Heart left ventricle (tissue), 16 donors: ENCODE results near the gene SOBP. TPM values are rescaled to one million over a fixed set of nuclear protein-coding genes. Genes with fewer than 3 reads are reported as not detected.

Source experiments
- ATAC-seq, 4 donors: fragments of 200-7000 bp; cut with Tn5 transposase; one replicate each; pipeline ENCODE4 v1.9.1; 2020 to 2022; ENCODE audit warnings: moderate library complexity in 4 of 4, mild to moderate bottlenecking in 3 of 4, moderate number of reproducible peaks in 1 of 4
- DNase-seq, 5 donors: peaks; one replicate each; pipeline ENCODE4 v3.0.0-alpha.2; 2020
- H3K27ac ChIP-seq, 12 donors: fragments of 200-600 bp; sonication (generic) in 4 of 12; one replicate each; pipeline versions ENCODE4 v1.5.0 to v1.8.0; 2016 to 2022; ENCODE audit warnings: mild to moderate bottlenecking in 2 of 12
- H3K27me3 ChIP-seq, 9 donors: fragments of 200-600 bp; sonication (generic) in 2 of 9; one replicate each; pipeline versions ENCODE4 v1.5.1 to v1.8.0; 2016 to 2022; ENCODE audit warnings: mild to moderate bottlenecking in 3 of 9
- H3K36me3 ChIP-seq, 9 donors: fragments of 200-600 bp; sonication (generic) in 2 of 9; one replicate each; pipeline versions ENCODE4 v1.5.0 to v1.8.0; 2018 to 2022; ENCODE audit warnings: mild to moderate bottlenecking in 2 of 9
- H3K4me1 ChIP-seq, 12 donors: fragments of 200-600 bp; sonication (generic) in 4 of 12; one replicate each; pipeline versions ENCODE4 v1.5.0 to v1.8.0; 2016 to 2022; ENCODE audit warnings: mild to moderate bottlenecking in 3 of 12
- H3K4me3 ChIP-seq, 12 donors: fragments of 200-600 bp; sonication (generic) in 4 of 12; one replicate each; pipeline versions ENCODE4 v1.5.0 to v1.8.0; 2017 to 2022; ENCODE audit warnings: mild to moderate bottlenecking in 9 of 12, moderate library complexity in 4 of 12
- H3K9me3 ChIP-seq, 12 donors: fragments of 200-600 bp; sonication (generic) in 4 of 12; one replicate each; pipeline versions ENCODE4 v1.5.0 to v1.8.0; 2016 to 2022; ENCODE audit warnings: mild to moderate bottlenecking in 1 of 12
- POLR2A ChIP-seq, 2 donors: fragments of 450-650 bp; IDR thresholded peaks; one replicate each; pipeline ENCODE4 v1.6.1; 2017; ENCODE audit warnings: antibody characterized with exemption in 2 of 2, mild to moderate bottlenecking in 2 of 2, moderate library complexity in 2 of 2
- whole genome bisulfite sequencing, 4 donors: extraction: QIAGEN DNeasy Blood & Tissue Kit in 2 of 4; methylation state at CpG; one replicate each; pipeline versions ENCODE4 v1.1.5 to v1.1.7; 2013 to 2018; 5-methylcytosine and 5-hydroxymethylcytosine counted together
- intact Hi-C, 10 donors: fragments of 100-400 bp; cut with DNase I; formaldehyde crosslinking; loops; one replicate each; pipeline versions ENCODE4 v1.11.1 to v1.14.2; 2022
- polyA plus RNA-seq, 2 donors: library from polyadenylated mRNA; stranded (reverse); fragments of 200-250 nt; gene quantifications; one replicate each; pipeline ENCODE4 v1.2.3, GENCODE V29; 2013
- total RNA-seq, 9 donors: library from RNA; depleted of rRNA in 2 of 9; stranded (reverse); fragments of >200 nt in 2 of 9; fragmentation: NEBNext Ultra II Directional in 3 of 9; extraction: Animal tissue kit (Norgen Biotek cat#: 25700) in 3 of 9; gene quantifications; one replicate each; pipeline versions ENCODE4 v1.1.0 to v1.2.4, GENCODE V29; 2016 to 2023
- TF ChIP-seq, protein P1 (sequence below), 12 donors: fragments of 200-600 bp; sonication (generic) in 4 of 12; IDR thresholded peaks; one replicate each; pipeline versions ENCODE4 v1.5.0 to v1.8.0; 2018 to 2022; ENCODE audit warnings: antibody characterized with exemption in 12 of 12, mild to moderate bottlenecking in 5 of 12
- donor health status: ischemic (EF 13 %, LVEDD 7.1; RV severe dilation, severe dysfunction).
- donor health status: healthy with polysubstance abuse.
- donor health status: DM: no; HTN: yes; CAD: no.
- donor health status: DM: no; HTN: no; CAD: no.
- donor health status: ischemic (EF 25% LVEDD 6.9; RV normal size, moderate dysfunction).
- donor health status: ischemic (EF 25% LVEDD 5.7; RV mildly dilated, moderate dysfunction).
- donor health status: healthy.
- donor health status: DM: yes; HTN: yes; CAD: no.
- donor health status: ischemic (EF 35%, LVEDD 5.7; RV mildly dilated, moderate dysfunction).
- donor health status: nonischemic (EF 11% LVEDD 7.7; RV severe dilation, severe dysfunction).
- donor health status: DM: yes; HTN: yes; CAD: no.
- donor health status: PGD.
- donor health status: ischemic (EF 29% LVEDD 5.4; RV normal size, mild dysfunction).
- donor health status: nonischemic (EF 23%, LVEDD 6.1; RV moderate dilation, normal function).

SOBP gene
- total and polyA plus RNA-seq, 11 donors: 10.6 to 24.9 (median 16.4) TPM

DNA sequence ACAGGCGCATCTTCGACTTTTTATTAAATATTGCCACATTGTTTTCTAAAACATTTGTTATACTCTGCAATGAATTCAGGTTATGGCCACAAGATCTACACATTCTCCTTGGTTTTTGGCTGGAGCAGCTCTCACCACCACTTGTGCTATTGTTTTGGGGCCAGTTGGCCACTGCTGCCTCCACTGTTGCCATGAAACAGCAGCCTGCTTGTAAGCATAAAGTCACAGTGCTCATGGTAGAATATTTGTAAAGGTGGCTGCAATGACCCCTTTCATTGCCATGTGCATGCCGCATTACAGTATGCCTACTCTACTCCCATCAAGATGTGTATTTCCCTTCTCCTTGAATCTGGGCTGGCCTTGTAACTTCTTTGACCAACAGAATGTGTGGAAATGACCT lies 192.8 kb downstream of the SOBP start:
- 94 to 98% (median 95%) methylated on average over 3 of the region's 3 CpGs for WGBS, 4 donors
- DNase-seq (no peak), ATAC-seq (peak in 1 of 4 donors; percentile 58)
- TF ChIP-seq, protein P1, sequence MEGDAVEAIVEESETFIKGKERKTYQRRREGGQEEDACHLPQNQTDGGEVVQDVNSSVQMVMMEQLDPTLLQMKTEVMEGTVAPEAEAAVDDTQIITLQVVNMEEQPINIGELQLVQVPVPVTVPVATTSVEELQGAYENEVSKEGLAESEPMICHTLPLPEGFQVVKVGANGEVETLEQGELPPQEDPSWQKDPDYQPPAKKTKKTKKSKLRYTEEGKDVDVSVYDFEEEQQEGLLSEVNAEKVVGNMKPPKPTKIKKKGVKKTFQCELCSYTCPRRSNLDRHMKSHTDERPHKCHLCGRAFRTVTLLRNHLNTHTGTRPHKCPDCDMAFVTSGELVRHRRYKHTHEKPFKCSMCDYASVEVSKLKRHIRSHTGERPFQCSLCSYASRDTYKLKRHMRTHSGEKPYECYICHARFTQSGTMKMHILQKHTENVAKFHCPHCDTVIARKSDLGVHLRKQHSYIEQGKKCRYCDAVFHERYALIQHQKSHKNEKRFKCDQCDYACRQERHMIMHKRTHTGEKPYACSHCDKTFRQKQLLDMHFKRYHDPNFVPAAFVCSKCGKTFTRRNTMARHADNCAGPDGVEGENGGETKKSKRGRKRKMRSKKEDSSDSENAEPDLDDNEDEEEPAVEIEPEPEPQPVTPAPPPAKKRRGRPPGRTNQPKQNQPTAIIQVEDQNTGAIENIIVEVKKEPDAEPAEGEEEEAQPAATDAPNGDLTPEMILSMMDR (IDR thresholded peaks at IDR 0.05): no peak
- TF ChIP-seq POLR2A (IDR thresholded peaks at IDR 0.05): no peak
- intact Hi-C loops: no loop called here
- Histone ChIP-seq H3K27me3 (no peaks in the 10 kb centered on the region), H3K36me3 (no peaks in the 10 kb centered on the region), H3K4me1 (no peaks in the 10 kb centered on the region), H3K9me3 (peaks cover 0 to 21% (median 0%) of the 10 kb centered on the region in 12 donors), H3K4me3 (no peak overlapping the region), H3K27ac (no peak overlapping the region)

DNA sequence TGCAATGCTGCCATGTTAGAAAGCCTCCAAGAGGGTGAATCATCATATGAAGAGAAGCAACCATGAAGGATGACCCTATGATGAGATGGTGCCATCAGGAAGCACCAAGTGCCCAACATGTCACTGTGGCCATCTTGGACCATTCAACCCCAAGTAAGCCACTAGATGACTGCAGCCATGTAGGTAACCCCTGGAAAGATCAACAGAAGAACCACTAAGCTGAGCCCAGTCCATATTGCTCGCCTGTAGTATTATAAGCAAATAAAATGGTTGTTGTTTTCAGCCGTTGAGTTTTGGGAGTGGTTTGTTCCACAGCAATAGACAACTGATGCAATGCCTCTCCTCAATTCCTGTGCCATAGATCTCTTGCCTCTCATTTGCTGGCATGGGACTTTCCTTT lies 193.3 kb downstream of the SOBP start:
- Histone ChIP-seq H3K27me3 (no peaks in the 10 kb centered on the region), H3K36me3 (no peaks in the 10 kb centered on the region), H3K4me3 (no peak overlapping the region), H3K9me3 (peaks cover 0 to 21% (median 0%) of the 10 kb centered on the region in 12 donors), H3K27ac (no peak overlapping the region), H3K4me1 (no peaks in the 10 kb centered on the region)
- no peak for ATAC-seq
- 89 to 100% (median 97%) methylated on average over 2 of the region's 2 CpGs for WGBS, 4 donors
- intact Hi-C loops: no loop called here
- TF ChIP-seq POLR2A (IDR thresholded peaks at IDR 0.05): no peak
- TF ChIP-seq, protein P1 (IDR thresholded peaks at IDR 0.05): no peak
- DNase-seq: no peak

DNA sequence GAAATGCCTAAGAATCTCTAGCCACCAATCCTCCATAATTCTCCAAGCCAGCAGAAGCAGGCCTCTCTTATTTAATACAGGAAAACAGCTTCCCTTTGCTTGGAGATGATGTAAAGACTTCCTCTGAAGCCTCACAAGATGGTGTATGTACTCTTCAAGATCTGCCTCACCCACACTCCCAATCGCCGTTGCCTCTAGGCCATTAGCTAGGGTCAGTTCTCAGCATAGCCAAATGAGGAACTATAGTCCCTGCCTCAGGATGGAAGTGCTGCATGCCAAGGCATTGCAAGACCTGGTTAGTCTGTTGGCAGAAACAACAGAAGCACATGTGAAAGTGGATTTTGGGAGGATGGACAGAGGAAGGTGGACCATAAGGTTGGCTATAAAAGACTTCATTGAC lies 195.1 kb downstream of the SOBP start:
- Histone ChIP-seq H3K36me3 (no peaks in the 10 kb centered on the region), H3K4me1 (peaks cover 0 to 9% (median 0%) of the 10 kb centered on the region in 12 donors), H3K9me3 (peaks cover 0 to 21% (median 0%) of the 10 kb centered on the region in 12 donors), H3K27me3 (no peaks in the 10 kb centered on the region), H3K27ac (no peak overlapping the region), H3K4me3 (no peak overlapping the region)
- DNase-seq: no peak
- 79 to 95% (median 93%) methylated on average over 2 of the region's 2 CpGs for WGBS, 4 donors
- intact Hi-C loops: no loop called here
- no peak for ATAC-seq
- TF ChIP-seq, protein P1 (IDR thresholded peaks at IDR 0.05): no peak
- TF ChIP-seq POLR2A (IDR thresholded peaks at IDR 0.05): no peak

DNA sequence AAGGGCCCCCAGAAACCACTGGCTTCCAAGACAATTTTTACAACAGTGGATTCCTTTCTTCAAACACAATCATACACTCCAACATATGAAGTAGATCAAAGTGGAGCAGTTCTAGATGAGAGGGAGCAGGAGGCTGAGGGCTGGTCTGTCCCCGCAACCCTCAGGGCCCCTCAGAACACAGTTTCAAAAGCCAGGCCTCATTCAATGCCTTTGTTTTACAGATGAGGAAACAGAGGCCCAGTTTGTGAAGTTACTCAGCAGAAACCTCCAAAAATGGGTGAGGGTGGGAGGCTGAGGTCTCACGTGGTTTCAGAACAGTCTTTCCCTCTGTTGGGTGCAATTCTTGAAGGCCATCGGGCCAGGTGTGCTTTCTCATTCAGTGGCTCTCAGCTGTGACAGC lies 199.3 kb downstream of the SOBP start:
- peak overlapping the region in 4 of 12 donors; percentile 45 to 68 (median 56) for H3K27ac ChIP-seq

More for the DNA sequence above, 199.3 kb downstream of the SOBP start:
- TF ChIP-seq, protein P1 (IDR thresholded peaks at IDR 0.05): no peak
- TF ChIP-seq POLR2A (IDR thresholded peaks at IDR 0.05): no peak
- ATAC-seq (no peak), DNase-seq (no peak)
- Histone ChIP-seq H3K9me3 (peaks cover 0 to 6% (median 0%) of the 10 kb centered on the region in 12 donors), H3K4me3 (no peak overlapping the region), H3K27me3 (no peaks in the 10 kb centered on the region), H3K36me3 (no peaks in the 10 kb centered on the region), H3K4me1 (peaks cover 0 to 27% (median 8%) of the 10 kb centered on the region in 12 donors)
- 81 to 97% (median 94%) methylated on average over 3 of the region's 3 CpGs for WGBS, 4 donors
- intact Hi-C loops: no loop called here
